Upper lobe of right lung (tissue), 1 donor: ENCODE measurements around the gene OSBPL9. TPM values are rescaled to one million over a fixed set of nuclear protein-coding genes. Genes with fewer than 3 reads are reported as not detected.
A peak's percentile ranks its signal among the peaks of the same experiment; 100 is the strongest.

Experiments
- ATAC-seq: fragments of 200-7000 bp; cut with Tn5 transposase; one replicate; pipeline ENCODE4 v1.9.1; 2020; ENCODE audit warnings: mild to moderate bottlenecking, moderate library complexity
- DNase-seq: peaks from one replicate; pipeline ENCODE4 v3.0.0-alpha.2; 2020
- H3K27ac ChIP-seq: fragments of 200-600 bp; one replicate; pipeline ENCODE4 v1.8.0; 2022
- H3K27me3 ChIP-seq: fragments of 200-600 bp; one replicate; pipeline ENCODE4 v1.8.0; 2022; ENCODE audit warnings: mild to moderate bottlenecking
- H3K36me3 ChIP-seq: fragments of 200-600 bp; one replicate; pipeline ENCODE4 v1.8.0; 2022
- H3K4me1 ChIP-seq: fragments of 200-600 bp; one replicate; pipeline ENCODE4 v1.8.0; 2022
- H3K4me3 ChIP-seq: fragments of 200-600 bp; one replicate; pipeline ENCODE4 v1.8.0; 2022; ENCODE audit warnings: mild to moderate bottlenecking
- H3K9me3 ChIP-seq: fragments of 200-600 bp; one replicate; pipeline ENCODE4 v1.8.0; 2022
- CTCF ChIP-seq: fragments of 200-600 bp; IDR thresholded peaks from one replicate; pipeline ENCODE4 v1.8.0; 2022; ENCODE audit warnings: antibody characterized with exemption
- intact Hi-C: fragments of 100-400 bp; cut with DNase I; formaldehyde crosslinking; loops from one replicate; pipeline ENCODE4 v1.11.0; 2022
- total RNA-seq: library from RNA; stranded (reverse); fragmentation: NEBNext Ultra II Directional; extraction: Animal tissue kit (Norgen Biotek cat#: 25700); gene quantifications from one replicate; pipeline ENCODE4 v1.2.1, GENCODE V29; 2021
- donor health status: DM: no; HTN: yes; CAD: no; lungs with severe emphysema.

Gene OSBPL9
- total RNA-seq, 1 donor from 2014 or later = 72.7 TPM

- Histone ChIP-seq H3K27ac (no peak overlapping the region), H3K36me3 (no peaks in the 10 kb centered on the region), H3K27me3 (no peaks in the 10 kb centered on the region), H3K9me3 (no peaks in the 10 kb centered on the region), H3K4me3 (no peak overlapping the region), H3K4me1 (no peaks in the 10 kb centered on the region)
- ATAC-seq (no peak), DNase-seq (no peak)
- TF ChIP-seq CTCF = no peak
- intact Hi-C loops = no loop called here
Observed at GRCh38 chr1:51631747-51632146, 14.9 kb downstream of the OSBPL9 start.

GRCh38 chr1:51634618-51635017 is 17.7 kb downstream of the OSBPL9 start:
- intact Hi-C loops = no loop called here
- DNase-seq = no peak
- ATAC-seq = no peak
- TF ChIP-seq CTCF = no peak
- Histone ChIP-seq H3K4me3 (no peak overlapping the region), H3K27me3 (no peaks in the 10 kb centered on the region), H3K27ac (no peak overlapping the region), H3K36me3 (no peaks in the 10 kb centered on the region), H3K4me1 (no peaks in the 10 kb centered on the region), H3K9me3 (no peaks in the 10 kb centered on the region)

GRCh38 chr1:51635615-51636014 is 18.7 kb downstream of the OSBPL9 start:
- Histone ChIP-seq H3K27me3 (no peaks in the 10 kb centered on the region), H3K36me3 (no peaks in the 10 kb centered on the region), H3K9me3 (no peaks in the 10 kb centered on the region), H3K27ac (no peak overlapping the region), H3K4me3 (no peak overlapping the region), H3K4me1 (no peaks in the 10 kb centered on the region)
- DNase-seq (no peak), ATAC-seq (no peak)
- TF ChIP-seq CTCF = no peak
- intact Hi-C loops = no loop called here

GRCh38 chr1:51636191-51636590 is 19.3 kb downstream of the OSBPL9 start:
- no peak for TF ChIP-seq CTCF
- Histone ChIP-seq H3K36me3 (no peaks in the 10 kb centered on the region), H3K27ac (no peak overlapping the region), H3K4me1 (no peaks in the 10 kb centered on the region), H3K4me3 (no peak overlapping the region), H3K27me3 (no peaks in the 10 kb centered on the region), H3K9me3 (no peaks in the 10 kb centered on the region)
- intact Hi-C loops = no loop called here
- ATAC-seq (no peak), DNase-seq (no peak)

GRCh38 chr1:51636764-51637522 is 20.1 kb downstream of the OSBPL9 start:
- TF ChIP-seq CTCF = no peak
- H3K4me3 ChIP-seq = no peak overlapping the region
- H3K27me3 ChIP-seq = no peaks in the 10 kb centered on the region
- H3K36me3 ChIP-seq = no peaks in the 10 kb centered on the region
- H3K27ac ChIP-seq = no peak overlapping the region
- no peaks in the 10 kb centered on the region for H3K4me1 ChIP-seq
- ATAC-seq = peak; percentile 33
- DNase-seq = no peak
- H3K9me3 ChIP-seq = no peaks in the 10 kb centered on the region
- intact Hi-C loops = no loop called here

GRCh38 chr1:51638350-51638749 is 21.5 kb downstream of the OSBPL9 start:
- Histone ChIP-seq H3K36me3 (no peaks in the 10 kb centered on the region), H3K4me1 (peaks cover 3% of the 10 kb centered on the region), H3K9me3 (no peaks in the 10 kb centered on the region), H3K4me3 (no peak overlapping the region), H3K27me3 (no peaks in the 10 kb centered on the region), H3K27ac (no peak overlapping the region)
- intact Hi-C loops = no loop called here
- no peak for DNase-seq
- no peak for TF ChIP-seq CTCF
- ATAC-seq = no peak
